ENCODE data around the gene ARNT2.

- TF ChIP-seq CTCF (IDR thresholded peaks at IDR 0.05) (no peak), RXRA (IDR thresholded peaks at IDR 0.05; ENCODE audit: borderline replicate concordance, low read depth) (no peak), EP300 (IDR thresholded peaks at IDR 0.05; ENCODE audit: borderline replicate concordance in 1 of 2, low read depth in 1 of 2, low read length in 1 of 2) (no peak), RAD21 (IDR thresholded peaks at IDR 0.05; ENCODE audit: low read length) (no peak), USF1 (IDR thresholded peaks at IDR 0.05; ENCODE audit: borderline replicate concordance, low read depth) (no peak), TCF12 (IDR thresholded peaks at IDR 0.05) (no peak), MXI1 (IDR thresholded peaks at IDR 0.05; ENCODE audit: low read depth, low read length) (no peak)
- TF ChIP-seq, protein P1, sequence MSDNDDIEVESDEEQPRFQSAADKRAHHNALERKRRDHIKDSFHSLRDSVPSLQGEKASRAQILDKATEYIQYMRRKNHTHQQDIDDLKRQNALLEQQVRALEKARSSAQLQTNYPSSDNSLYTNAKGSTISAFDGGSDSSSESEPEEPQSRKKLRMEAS (IDR thresholded peaks at IDR 0.05; ENCODE audit: low read depth) = no peak
These were observed 52.6 kb downstream of the ARNT2 start for GRCh38 chr15:80456517-80457492.
